ENCODE measurements around the gene PHKG2. TPM values are rescaled to one million over a fixed set of nuclear protein-coding genes. Genes with fewer than 3 reads are reported as not detected.

The PHKG2 gene
- total RNA-seq, 2 donors from 2014 or later, result 25.6 to 26.4 TPM

- H3K27me3 ChIP-seq (replicated peaks; ENCODE audit: insufficient read depth), result no peaks in the 10 kb centered on the region
- no peak for TF ChIP-seq CTCF (IDR thresholded peaks at IDR 0.05)
- ATAC-seq (ENCODE audit: insufficient number of reproducible peaks, low FRiP score, low read depth) (no peak), DNase-seq (ENCODE audit: low spot score) (no peak)
- H3K4me1 ChIP-seq (ENCODE audit: control insufficient read depth in 1 of 2, low read depth in 2 of 2), result peaks cover 10 to 28% of the 10 kb centered on the region in 2 donors
- peak overlapping the region; percentile 100 for H3K4me3 ChIP-seq
- H3K27ac ChIP-seq, result peak overlapping the region in 1 of 2 donors; percentile 84
- H3K36me3 ChIP-seq, result peaks cover 23% of the 10 kb centered on the region
- no peaks in the 10 kb centered on the region for H3K9me3 ChIP-seq
Measured at GRCh38 chr16:30785126-30786106, 37.2 kb downstream of the PHKG2 start.

- Histone ChIP-seq H3K9me3 (no peaks in the 10 kb centered on the region), H3K4me3 (peak overlapping the region; percentile 100), H3K4me1 (ENCODE audit: control insufficient read depth in 1 of 2, low read depth in 2 of 2) (peaks cover 10 to 28% of the 10 kb centered on the region in 2 donors), H3K27me3 (replicated peaks; ENCODE audit: insufficient read depth) (no peaks in the 10 kb centered on the region), H3K27ac (peak overlapping the region; percentile 84 to 90), H3K36me3 (peaks cover 23% of the 10 kb centered on the region)
- TF ChIP-seq CTCF (IDR thresholded peaks at IDR 0.05), result no peak
- ATAC-seq (ENCODE audit: insufficient number of reproducible peaks, low FRiP score, low read depth) (peak; percentile 42), DNase-seq (ENCODE audit: low spot score) (no peak)
Measured at GRCh38 chr16:30786115-30786935, 38.1 kb downstream of the PHKG2 start.

GRCh38 chr16:30786936-30787612 is 38.8 kb downstream of the PHKG2 start, which contains the start of gene ZNF629:
TSS of gene ZNF629 (minus strand) at chr16:30787205. CDS start at chr16:30784482, 2,723 bp downstream.
- TF ChIP-seq CTCF (IDR thresholded peaks at IDR 0.05), result no peak
- DNase-seq (ENCODE audit: low spot score), result peak; percentile 57
- peak within 1 kb of the TSS; percentile 100 for H3K4me3 ChIP-seq
- H3K9me3 ChIP-seq, result no peaks in the 10 kb centered on the region
- ATAC-seq (ENCODE audit: insufficient number of reproducible peaks, low FRiP score, low read depth), result peak; percentile 64
- no peaks in the 10 kb centered on the region for H3K27me3 ChIP-seq (replicated peaks; ENCODE audit: insufficient read depth)
- H3K27ac ChIP-seq, result peak within 1 kb of the TSS; percentile 84 to 90
- H3K36me3 ChIP-seq, result peaks cover 17% of the 10 kb centered on the region
- peaks cover 10 to 28% of the 10 kb centered on the region in 2 donors for H3K4me1 ChIP-seq (ENCODE audit: control insufficient read depth in 1 of 2, low read depth in 2 of 2)

- DNase-seq (ENCODE audit: low spot score) (no peak), ATAC-seq (ENCODE audit: insufficient number of reproducible peaks, low FRiP score, low read depth) (no peak)
- H3K36me3 ChIP-seq, result peaks cover 10% of the 10 kb centered on the region
- no peaks in the 10 kb centered on the region for H3K27me3 ChIP-seq (replicated peaks; ENCODE audit: insufficient read depth)
- H3K27ac ChIP-seq, result peak overlapping the region; percentile 84 to 90
- peak overlapping the region; percentile 100 for H3K4me3 ChIP-seq
- TF ChIP-seq CTCF (IDR thresholded peaks at IDR 0.05), result no peak
- H3K9me3 ChIP-seq, result no peaks in the 10 kb centered on the region
- peaks cover 10 to 28% of the 10 kb centered on the region in 2 donors for H3K4me1 ChIP-seq (ENCODE audit: control insufficient read depth in 1 of 2, low read depth in 2 of 2)
Measured at GRCh38 chr16:30787613-30788378, 39.6 kb downstream of the PHKG2 start.

All from thoracic aorta (tissue), 2 donors.